Upper lobe of left lung (tissue), 4 donors: ENCODE results near the gene PLPPR3.

ENCODE experiments used
- POLR2A ChIP-seq, 4 donors: fragments of 450-650 bp; IDR thresholded peaks; one replicate each; pipeline ENCODE4 v1.5.1; 2016 to 2017; ENCODE audit warnings: antibody characterized with exemption in 4 of 4, mild to moderate bottlenecking in 2 of 4
- TF ChIP-seq, protein P1 (sequence below), 6 experiments: fragments of 450-650 bp in 4 of 6; fragments of 200-600 bp in 2 of 6; sonication (generic) in 2 of 6; IDR thresholded peaks; one replicate each; pipeline ENCODE4 v1.5.1; 2016 to 2019; ENCODE audit warnings: antibody characterized with exemption in 6 of 6

DNA sequence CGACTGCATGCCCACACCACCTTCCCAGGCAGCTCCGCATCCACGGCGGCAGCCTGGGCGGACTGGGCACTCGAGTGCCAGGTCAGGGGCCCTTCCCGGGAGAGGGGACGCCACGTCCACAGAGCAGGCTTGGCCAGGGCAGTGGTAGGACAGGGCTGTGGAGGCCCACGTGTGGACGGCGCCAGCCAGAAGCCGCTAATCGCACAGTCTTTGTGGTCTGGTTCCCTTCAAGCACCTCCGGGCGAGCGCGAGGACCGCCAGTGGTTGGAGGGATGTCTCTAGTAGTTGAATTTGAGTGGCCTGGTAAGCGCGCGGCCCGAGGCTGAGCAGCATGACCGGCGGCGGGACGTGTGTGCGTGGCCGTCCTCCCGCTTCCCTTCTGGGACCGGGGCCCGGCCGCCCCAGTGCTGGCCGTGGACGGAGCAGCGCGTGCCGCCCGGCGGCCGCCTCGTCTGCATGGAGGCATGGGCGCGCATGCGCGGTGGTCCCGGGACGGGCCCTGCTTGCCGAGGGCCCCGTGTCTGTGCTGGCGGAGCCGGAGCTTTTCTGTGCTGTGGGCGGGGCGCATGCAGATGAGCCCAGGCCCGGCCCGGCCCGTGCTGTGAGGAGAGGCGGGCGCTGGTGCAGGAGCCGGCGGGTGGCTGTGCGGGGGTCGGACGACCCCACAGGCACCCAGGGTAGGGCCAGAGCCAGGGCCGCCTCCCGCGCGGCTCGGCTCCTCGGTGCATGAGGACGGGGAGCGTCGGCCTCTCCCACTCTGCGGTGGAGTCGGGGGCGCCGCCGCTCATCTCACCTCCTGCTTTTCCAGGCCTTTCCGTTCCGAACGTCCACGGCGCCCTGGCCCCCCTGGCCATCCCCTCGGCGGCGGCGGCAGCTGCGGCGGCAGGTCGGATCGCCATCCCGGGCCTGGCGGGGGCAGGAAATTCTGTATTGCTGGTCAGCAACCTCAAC lies 15.9 kb downstream of the PLPPR3 start:
- TF ChIP-seq, protein P1, sequence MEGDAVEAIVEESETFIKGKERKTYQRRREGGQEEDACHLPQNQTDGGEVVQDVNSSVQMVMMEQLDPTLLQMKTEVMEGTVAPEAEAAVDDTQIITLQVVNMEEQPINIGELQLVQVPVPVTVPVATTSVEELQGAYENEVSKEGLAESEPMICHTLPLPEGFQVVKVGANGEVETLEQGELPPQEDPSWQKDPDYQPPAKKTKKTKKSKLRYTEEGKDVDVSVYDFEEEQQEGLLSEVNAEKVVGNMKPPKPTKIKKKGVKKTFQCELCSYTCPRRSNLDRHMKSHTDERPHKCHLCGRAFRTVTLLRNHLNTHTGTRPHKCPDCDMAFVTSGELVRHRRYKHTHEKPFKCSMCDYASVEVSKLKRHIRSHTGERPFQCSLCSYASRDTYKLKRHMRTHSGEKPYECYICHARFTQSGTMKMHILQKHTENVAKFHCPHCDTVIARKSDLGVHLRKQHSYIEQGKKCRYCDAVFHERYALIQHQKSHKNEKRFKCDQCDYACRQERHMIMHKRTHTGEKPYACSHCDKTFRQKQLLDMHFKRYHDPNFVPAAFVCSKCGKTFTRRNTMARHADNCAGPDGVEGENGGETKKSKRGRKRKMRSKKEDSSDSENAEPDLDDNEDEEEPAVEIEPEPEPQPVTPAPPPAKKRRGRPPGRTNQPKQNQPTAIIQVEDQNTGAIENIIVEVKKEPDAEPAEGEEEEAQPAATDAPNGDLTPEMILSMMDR (IDR thresholded peaks at IDR 0.05): no peak
- TF ChIP-seq POLR2A (IDR thresholded peaks at IDR 0.05): no peak
